D341Med (cell line): ENCODE measurements around the gene CXCL14.

Source experiments
- DNase-seq: peaks from one replicate; pipeline ENCODE4 v3.0.0; 2012; ENCODE audit warnings: low spot score

The CXCL14 gene

GRCh38 chr5:135596157-135596763 is 17.5 kb upstream of the CXCL14 start:
- DNase-seq: no peak

- DNase-seq: no peak
Measured at GRCh38 chr5:135594416-135594960, 15.7 kb upstream of the CXCL14 start.

DNA sequence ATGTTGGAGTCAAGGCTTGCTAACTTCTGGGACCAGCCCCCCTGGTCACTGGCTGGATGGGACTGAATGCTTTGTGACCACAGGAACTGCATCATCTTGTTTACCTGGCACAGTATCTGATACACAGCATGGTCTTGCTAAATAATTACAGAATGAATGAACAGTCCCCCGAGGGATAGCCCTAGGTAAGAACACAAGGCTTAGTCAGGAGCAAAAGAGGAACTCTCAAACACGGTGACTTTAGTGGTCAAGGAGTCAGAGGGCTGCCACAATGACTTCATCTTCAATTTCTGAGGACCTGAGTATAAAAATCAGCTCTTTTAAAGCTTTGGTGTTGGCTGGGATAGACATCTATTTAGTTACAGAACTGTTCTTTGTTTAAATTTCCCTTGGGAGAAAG is 15.1 kb upstream of the CXCL14 start:
- DNase-seq: no peak

- DNase-seq: no peak
Measured at GRCh38 chr5:135593141-135593540, 14.3 kb upstream of the CXCL14 start.

GRCh38 chr5:135592312-135593045 is 13.7 kb upstream of the CXCL14 start:
- no peak for DNase-seq

DNA sequence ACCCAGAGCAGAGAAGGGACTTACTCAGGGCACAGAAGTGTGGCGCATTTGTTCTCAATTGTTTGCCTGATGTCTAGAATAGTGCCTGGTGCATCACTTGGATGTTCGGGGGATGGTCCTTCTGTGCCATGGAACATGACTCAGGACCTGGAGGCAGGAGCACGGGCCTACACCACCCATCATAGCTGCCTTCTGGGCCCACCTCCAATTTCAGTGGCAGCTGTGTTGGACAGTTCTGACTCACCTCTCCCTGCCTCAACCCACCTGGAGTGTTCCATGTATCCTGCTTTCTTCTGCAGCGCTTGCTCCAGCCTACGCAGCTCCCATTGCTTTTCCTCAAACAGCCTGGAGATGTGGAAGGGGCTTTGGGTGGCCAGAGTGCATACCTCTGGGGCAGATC is 12.5 kb upstream of the CXCL14 start:
- DNase-seq: no peak

- no peak for DNase-seq
Measured at GRCh38 chr5:135589152-135589551, 10.4 kb upstream of the CXCL14 start.

- DNase-seq: no peak
Measured at GRCh38 chr5:135587721-135588663, 9.2 kb upstream of the CXCL14 start.

GRCh38 chr5:135584918-135585317 is 6.1 kb upstream of the CXCL14 start:
- DNase-seq: no peak

DNA sequence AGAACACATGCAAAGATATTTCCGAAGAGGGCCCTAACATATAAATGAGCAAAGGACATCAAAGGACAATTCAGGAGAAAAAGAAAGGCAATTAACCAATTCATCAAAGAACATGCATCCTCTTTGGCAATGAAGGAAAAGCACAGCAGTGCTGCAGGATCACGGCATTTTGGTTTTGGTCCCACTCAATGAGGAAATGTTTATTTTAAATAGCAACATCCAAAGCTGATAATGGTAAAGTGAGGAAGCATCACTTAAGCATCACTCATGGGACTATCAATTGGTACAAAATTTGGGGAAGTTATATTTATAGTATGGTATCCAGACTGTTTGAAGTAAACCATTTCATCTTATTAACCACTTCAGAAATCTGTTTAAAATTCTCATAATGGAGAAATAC is 5.5 kb upstream of the CXCL14 start:
- no peak for DNase-seq

DNA sequence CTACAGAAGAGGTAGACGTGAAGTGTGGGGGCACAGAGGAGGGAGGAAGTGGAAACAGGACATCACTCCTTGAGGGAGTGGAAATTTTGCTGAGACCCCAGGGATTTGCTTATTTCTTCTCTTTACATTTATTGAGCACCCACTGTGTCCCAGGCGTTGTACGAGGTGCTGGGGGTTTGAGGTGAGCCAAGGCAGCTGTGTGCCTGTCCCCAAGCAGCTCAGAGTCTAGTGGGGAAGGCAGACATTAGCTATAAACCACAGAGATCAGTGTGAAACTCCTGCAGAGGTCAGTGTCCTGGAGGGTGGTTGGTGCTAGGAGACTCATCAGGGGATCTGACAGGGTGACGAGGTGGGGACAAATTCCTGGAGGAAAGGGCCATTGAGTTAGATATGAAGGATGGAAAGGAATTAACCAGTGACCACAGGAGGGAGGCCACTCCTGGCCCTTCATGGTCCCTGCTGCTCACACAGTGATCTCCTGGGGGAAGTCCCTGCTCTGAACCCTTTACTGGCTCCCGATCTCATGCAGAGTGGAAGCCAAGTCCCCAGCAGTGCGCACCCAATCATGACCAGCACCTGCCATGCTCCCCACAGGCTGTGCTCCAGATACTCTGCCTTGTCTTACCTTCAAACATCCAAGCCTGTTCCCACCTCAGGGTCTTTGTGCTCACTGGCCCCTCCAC is 3.4 kb upstream of the CXCL14 start:
- no peak for DNase-seq

DNA sequence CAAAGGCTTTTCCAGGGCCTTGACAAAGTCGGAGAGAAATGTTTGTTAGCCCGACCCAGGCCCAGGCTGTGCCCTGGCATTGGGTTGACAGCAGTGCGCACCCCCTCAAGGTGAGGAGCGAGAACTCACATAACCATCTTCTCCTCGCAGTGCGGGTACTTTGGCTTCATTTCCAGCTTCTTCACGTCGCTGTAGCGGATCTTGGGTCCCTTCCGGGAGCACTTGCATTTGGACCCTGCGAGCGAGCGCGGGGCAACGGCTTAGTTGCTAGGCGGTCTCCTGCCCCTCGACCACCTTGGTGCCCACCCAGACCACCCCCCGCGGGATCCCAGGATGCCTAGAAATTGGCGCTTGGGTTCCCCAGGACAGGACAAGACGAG is 496 bp downstream of the CXCL14 start:
- no peak for DNase-seq

DNA sequence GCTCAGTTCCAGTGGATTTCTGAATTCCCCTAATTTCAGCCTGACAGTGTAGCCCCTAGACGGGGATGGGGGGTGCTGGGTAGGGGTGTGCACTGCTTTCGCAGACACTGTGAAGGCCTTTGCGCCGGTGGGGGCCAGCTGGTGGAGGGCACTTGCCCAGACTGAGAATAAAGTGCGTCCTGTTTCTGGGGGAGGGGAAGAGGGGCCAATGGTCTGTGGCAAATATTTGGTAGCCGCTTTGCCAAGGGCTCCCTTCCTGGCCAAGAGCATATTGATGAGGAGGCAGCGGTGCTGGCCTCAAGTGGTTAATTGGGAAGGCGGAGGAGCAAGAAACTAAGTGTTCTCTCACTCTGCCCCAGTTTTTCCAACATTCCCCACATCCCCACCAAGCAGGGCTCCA is 1.4 kb downstream of the CXCL14 start:
- no peak for DNase-seq

DNA sequence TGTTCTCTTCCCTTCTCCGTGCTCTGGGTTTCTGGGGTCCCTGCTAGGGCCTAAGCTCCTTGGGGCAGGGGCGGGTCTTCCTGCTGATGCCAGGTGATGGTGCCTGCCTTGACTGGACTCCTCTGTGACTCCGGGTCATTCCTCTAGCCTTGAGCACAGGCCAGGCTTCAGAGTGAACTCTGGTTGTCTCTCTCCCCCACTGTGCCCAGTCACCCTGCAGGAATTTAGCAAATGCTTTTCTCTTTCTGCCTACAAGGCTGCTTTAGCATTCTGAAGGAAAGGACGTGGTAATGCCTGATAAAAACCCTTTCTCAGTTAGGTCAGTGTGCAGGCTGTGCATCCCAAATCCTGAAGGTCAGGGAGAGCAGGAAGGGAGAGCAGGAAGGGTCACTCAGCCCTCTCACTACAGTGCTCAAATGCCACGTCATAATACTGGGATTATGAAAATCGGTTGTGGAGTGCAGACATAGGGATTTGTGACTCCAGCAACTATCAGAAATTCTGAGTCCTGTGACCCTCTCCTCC is 2.7 kb downstream of the CXCL14 start:
- DNase-seq: no peak

DNA sequence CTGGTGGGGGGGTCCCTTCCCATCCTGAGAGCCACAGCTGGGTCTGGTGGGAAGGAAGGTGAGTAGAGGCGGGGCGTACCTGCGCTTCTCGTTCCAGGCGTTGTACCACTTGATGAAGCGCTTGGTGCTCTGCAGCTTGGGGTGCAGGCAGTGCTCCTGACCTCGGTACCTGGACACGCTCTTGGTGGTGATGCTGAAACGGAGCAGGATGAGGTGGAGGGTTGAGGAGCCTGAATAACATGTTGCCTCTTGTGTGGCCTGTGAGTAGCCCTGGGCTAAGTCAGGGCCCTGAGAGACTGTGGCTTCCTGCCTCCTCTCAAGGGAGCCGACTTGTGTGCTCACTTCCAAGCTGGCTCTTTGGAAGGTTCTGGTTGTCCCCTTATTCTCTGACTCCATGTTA is 4.3 kb downstream of the CXCL14 start:
- no peak for DNase-seq

DNA sequence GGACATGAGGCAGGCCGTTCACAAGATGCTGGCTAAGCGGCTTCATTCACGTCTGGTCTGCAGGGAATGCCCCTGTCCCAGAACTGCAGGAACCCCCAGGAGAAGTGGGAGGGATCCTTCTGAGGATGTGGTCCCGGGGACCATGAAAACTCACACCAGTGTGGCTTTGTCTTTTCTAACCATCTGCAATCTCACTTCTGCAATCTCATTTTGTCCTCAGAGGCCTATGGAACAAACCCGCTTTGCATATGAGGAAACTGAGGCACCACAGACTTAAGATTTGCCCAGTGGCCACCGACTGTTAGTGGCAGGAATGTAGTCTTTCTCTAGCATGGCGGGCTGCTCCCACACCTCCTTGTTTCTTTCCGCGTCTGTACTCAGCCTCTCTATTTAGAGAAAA is 6.9 kb downstream of the CXCL14 start:
- DNase-seq: no peak

GRCh38 chr5:135571066-135571609 is 7.7 kb downstream of the CXCL14 start:
- DNase-seq: no peak

DNA sequence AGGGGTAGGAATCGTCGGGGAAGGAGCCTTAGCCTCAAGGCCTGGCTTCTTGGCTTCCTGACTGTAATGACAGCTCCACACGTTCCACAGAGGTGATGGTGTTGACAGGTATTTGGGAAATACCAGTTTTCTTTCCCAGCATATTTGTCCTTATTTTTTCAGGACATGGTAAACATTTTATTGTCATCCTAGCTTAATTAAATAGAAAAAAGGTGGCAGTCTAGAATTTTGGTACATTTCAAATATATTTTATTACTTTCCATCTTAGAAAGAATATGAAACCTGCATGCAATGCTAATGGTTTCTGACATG is 8.4 kb downstream of the CXCL14 start:
- DNase-seq: no peak

GRCh38 chr5:135569755-135570452 is 8.9 kb downstream of the CXCL14 start:
- DNase-seq: peak; percentile 78

DNA sequence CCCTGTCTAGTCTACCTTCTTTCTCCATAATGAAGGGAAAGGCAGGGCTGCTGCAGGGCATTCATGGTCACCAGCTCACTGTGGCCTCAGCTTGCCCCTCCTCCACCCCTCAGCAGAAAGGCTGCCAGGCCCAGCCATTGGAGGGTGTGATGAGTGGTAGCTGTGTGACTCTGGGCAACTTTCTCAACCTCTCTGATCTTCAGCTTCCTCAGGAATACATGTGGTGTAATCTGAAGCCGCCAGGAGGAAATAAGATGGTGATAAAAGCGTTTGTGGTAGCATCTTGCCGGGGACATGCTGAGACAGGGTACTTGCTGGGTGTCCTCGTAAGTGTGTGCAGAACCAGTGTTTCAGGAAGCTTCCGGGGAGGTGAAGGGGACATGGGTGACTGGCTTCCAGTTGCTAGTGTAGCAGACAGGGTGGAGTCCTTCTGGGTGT is 9.8 kb downstream of the CXCL14 start:
- no peak for DNase-seq

GRCh38 chr5:135568246-135568645 is 10.5 kb downstream of the CXCL14 start:
- DNase-seq: no peak
